ENCODE measurements around the gene PADI3. TPM values are rescaled to one million over a fixed set of nuclear protein-coding genes. Genes with fewer than 3 reads are reported as not detected.

PADI3 gene
- total and polyA plus RNA-seq, 2 of the 4 experiments (the other 2 are of a cell fraction), result not detected

GRCh38 chr1:17314491-17314971, 65.6 kb downstream of the PADI3 start:
- H2BK5ac ChIP-seq (ENCODE audit: low read depth, low read length, poor library complexity, severe bottlenecking), result no peak overlapping the region
- no peaks in the 10 kb centered on the region for H4K20me1 ChIP-seq (ENCODE audit: insufficient read depth, low read length)
- no peak overlapping the region for H3K9ac ChIP-seq (ENCODE audit: low read depth, low read length)
- no TSS peak for BruUV-seq (replicated peaks)
- H2AK9ac ChIP-seq (replicated peaks; ENCODE audit: low read depth, low read length, poor library complexity), result no peak overlapping the region
- no peak overlapping the region for H3K27ac ChIP-seq (ENCODE audit: insufficient read depth, low read length)
- no peak overlapping the region for H3K56ac ChIP-seq (ENCODE audit: extremely low read depth, insufficient read depth, low read length)
- dilution Hi-C loops (cut with HindIII; ENCODE audit: low sequenced_read_pairs, unreplicated experiment) (no loop called here), intact Hi-C loops (cut with micrococcal nuclease) (no loop called here), in situ Hi-C loops (cut with MboI; ENCODE audit: low sequenced_read_pairs) (no loop called here)
- H4K8ac ChIP-seq (ENCODE audit: low read depth in 2 of 2, low read length in 2 of 2), result no peak overlapping the region
- WGBS, 2 experiments (ENCODE audit: extremely low coverage in 2 of 2, insufficient read length in 1 of 2), result 20% methylated on average over 1 of the region's 9 CpGs; no CpG with 5 or more reads in 1 of the 2 experiments
- no peak overlapping the region for H2BK120ac ChIP-seq (ENCODE audit: low read depth, low read length)
- ATAC-seq (ENCODE audit: low read depth) (no peak), DNase-seq (no peak)
- no peaks in the 10 kb centered on the region for H3K9me3 ChIP-seq (ENCODE audit: control insufficient read depth, insufficient read depth, low read length)
- H3K27me3 ChIP-seq (ENCODE audit: control insufficient read depth, insufficient read depth, low read length), result peaks cover 25% of the 10 kb centered on the region
- no peak for TF ChIP-seq BHLHE40 (IDR thresholded peaks at IDR 0.05; ENCODE audit: low read depth, low read length)
- TF ChIP-seq CHD1 (IDR thresholded peaks at IDR 0.05; ENCODE audit: low read depth, low read length), result no peak
- TF ChIP-seq POLR2A (IDR thresholded peaks at IDR 0.05; ENCODE audit: low read depth, low read length), result no peak
- TF ChIP-seq RCOR1 (IDR thresholded peaks at IDR 0.05; ENCODE audit: insufficient replicate concordance, low read length), result no peak
- no peak for TF ChIP-seq MXI1 (IDR thresholded peaks at IDR 0.05; ENCODE audit: borderline replicate concordance, low read depth, low read length)
- TF ChIP-seq RFX5 (IDR thresholded peaks at IDR 0.05; ENCODE audit: low read depth, low read length), result no peak
- TF ChIP-seq CEBPB (IDR thresholded peaks at IDR 0.05; ENCODE audit: low read depth, low read length), result no peak
- TF ChIP-seq USF2 (IDR thresholded peaks at IDR 0.05; ENCODE audit: low read depth, low read length), result no peak
- no peak for TF ChIP-seq SMC3 (IDR thresholded peaks at IDR 0.05; ENCODE audit: low read depth, low read length)
- H3K4me1 ChIP-seq (ENCODE audit: control insufficient read depth, insufficient read depth, low read length), result no peaks in the 10 kb centered on the region
- CTCF ChIA-PET, result interaction anchor here (0.6 kb wide), 1 partner anchor 935 kb away, joined by 3 read pairs; no protein-coding TSS in a partner anchor
- no peaks in the 10 kb centered on the region for H3K9me1 ChIP-seq (ENCODE audit: insufficient read depth, low read length)
- no peak overlapping the region for H2BK20ac ChIP-seq (ENCODE audit: low read depth, low read length)
- no peak overlapping the region for H3K18ac ChIP-seq (ENCODE audit: low read depth, low read length)
- H3K4ac ChIP-seq (ENCODE audit: low read depth, low read length), result no peak overlapping the region
- H3K23ac ChIP-seq (ENCODE audit: low read depth, low read length), result no peak overlapping the region
- H2BK15ac ChIP-seq (ENCODE audit: low read depth, low read length), result no peak overlapping the region
- H2AFZ ChIP-seq (replicated peaks; ENCODE audit: low read length, poor library complexity), result peak overlapping the region; percentile 58
- no peak overlapping the region for H4K91ac ChIP-seq (ENCODE audit: insufficient read depth, low read depth, low read length)
- no peaks in the 10 kb centered on the region for H3K79me1 ChIP-seq (ENCODE audit: low read depth in 1 of 2, low read length in 2 of 2)
- H2AK5ac ChIP-seq (ENCODE audit: low read depth, low read length), result no peak overlapping the region
- no peaks in the 10 kb centered on the region for H3K36me3 ChIP-seq (ENCODE audit: control insufficient read depth, insufficient read depth, low read length)
- POLR2A ChIA-PET (ENCODE audit: unreplicated experiment), result no interaction called here
- no peak overlapping the region for H3K14ac ChIP-seq (replicated peaks; ENCODE audit: low read depth, low read length)
- H4K5ac ChIP-seq (ENCODE audit: low read depth, low read length), result no peak overlapping the region
- no peak overlapping the region for H3K4me2 ChIP-seq (ENCODE audit: low read depth, low read length)
- no peak overlapping the region for H3K4me3 ChIP-seq (ENCODE audit: insufficient read depth, low read depth, low read length)
